ENCODE data around the gene ACHE.
A peak's percentile ranks its signal among the peaks of the same experiment; 100 is the strongest.

Gene ACHE

DNA sequence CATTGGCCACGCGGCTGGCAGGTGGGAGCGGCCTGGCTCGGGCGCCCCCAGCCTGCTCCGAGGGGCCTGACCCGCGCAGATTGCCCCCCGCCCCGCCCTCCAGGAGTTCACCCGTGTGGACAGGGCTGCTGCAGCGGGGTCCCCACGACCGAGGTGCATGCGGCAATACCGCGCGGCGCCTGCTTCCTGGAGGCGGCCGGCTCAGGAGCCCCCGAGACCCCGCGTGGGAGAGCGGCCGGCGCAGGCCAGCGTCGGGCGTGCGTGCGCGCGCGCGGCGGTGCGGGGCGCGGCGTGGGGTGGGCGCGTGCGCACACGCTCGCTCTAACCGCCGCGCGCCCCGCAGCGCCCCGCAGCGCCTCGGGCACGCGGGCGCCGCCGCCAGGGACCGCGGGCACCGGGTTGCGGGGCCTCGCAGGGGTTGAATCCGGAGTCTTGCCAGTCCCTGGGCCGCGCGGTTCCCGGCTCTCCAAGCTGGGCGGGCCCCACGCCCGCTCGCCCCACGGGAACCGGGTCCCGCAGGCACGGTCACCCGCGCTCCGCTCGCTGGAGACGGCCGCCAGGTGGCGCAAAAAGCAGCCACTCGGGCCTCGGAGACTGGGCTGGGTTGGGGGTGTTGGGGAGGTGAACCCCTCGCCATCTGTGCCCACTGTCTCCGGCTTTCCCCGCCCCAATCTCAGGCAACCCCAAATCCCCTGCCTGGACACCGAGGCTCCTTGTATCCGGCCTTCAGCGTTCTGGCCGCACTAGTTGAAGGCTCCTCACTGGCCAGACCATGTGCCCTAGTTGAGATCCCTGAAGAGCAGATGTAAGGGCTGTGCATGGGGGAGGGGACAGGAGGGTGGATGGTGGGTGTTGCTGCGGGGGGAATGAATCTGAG, 1.3 kb upstream of the ACHE start:
- no peak for DNase-seq

DNA sequence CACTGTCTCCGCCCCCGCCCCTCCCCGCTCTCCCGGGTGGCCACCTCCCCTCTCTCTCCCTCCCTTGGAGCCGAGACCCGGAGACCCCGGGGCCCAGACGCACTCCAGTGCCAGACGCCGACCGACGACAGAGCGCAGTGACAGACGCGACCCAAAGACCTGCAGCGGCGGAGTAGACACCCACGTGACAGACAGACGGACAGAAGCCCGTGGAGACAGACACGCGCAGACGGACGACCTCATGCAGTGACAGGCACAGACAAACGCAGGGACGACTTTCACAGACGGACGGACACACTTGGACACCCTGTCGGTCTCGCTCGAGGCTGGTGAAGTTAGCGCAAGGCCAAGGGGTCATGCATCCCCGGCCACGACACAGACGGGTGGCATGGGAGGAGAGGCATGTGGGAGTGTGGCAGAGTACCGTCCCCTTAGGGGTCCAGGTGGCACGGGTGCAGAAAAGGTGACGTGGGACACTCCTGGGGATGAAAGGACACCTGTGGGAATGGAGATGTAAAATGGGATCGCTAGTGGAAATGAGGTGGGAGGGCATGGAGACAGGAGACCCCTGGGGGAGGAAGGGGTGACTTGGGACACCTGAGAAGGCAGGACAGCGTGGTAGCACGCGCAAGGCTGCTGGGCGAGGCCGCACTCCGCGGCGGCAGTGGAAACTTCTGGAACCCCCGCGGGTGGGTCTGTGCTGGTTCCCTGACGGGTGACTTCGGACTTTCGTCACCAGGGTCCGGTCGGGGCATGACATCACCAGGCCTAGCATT, 456 bp upstream of the ACHE start:
- peak; percentile 53 for DNase-seq

DNA sequence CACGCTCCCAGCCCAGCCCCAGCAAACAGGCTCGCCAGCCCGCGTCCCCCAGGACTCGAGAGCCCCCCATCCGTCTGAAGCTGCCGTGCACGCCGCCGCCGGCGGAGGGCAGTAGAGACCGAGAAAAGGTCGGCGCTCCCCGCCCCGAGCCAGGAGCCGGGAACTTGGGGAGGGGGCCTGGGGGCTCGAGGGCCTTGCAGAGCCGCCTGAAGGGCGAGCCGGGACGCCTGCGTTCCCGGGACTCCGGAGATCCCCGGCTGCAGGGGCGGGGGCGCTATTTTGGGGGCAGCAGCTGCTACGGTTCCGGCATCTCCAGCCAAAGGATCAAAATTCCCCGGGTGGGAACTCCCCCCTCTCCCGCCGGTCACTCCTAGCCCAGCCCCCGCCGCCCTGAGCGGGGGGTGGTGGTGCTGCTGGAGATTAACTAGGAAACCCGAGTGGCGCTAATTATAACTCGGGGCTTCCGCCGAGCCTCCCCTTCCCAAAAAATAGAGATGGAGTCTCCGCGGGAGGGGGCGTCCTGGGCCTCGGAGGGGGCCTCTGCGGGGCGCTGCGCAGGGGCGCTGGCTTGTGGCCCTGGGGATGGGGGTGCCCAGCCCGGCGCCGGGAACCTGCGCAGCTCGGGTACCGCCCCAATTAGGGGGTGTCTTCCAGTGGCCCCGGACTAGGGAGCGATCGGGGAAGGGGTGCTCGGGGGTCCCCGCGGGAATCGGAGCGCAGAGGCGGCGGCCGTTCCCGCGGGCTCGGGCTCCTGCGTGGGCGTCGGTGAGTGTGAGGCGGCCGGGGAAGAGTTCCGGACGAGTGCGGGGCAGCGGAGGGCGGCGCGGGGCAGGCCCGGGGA, 608 bp downstream of the ACHE start:
- peak; percentile 28 for DNase-seq

DNA sequence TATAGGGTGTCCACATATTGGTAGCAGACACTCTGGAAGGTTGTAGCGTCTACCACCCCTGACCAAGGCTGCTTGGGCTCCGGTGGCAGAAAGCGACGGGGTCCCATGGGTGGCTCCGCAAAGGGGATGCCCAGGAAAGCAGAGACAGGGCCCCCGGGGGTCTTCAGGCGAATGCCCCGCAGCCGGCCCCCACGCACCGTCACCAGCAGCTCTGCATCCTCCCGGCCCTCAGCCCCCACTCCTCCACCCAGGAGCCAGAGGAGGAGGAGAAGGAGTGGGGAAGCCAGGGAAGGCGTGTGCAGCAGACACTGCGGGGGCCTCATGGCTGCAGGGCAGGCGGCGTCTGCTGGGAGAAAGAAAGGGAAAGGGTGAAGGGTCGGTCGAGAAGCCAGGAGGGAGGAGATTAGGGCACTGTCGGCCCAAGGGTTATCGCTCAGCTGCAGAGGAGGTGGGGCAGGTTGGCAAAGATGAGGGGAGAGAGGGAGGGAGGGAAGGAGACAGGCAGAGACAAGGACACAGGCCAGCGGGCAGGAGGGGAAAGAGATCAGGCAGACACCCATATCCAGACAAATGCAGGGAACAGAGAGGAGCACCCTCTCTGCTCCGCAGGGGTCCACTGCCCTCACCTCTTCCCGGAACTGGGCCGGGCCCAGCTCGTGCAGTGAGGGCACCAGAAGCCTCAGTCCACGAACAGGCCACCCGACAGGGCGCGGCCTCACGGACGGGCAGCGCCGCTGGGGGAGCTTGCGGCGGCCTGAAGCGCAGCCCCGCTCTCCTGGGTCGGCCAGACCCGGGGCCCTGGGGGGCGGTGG, 1.6 kb downstream of the ACHE start:
- DNase-seq, result no peak

DNA sequence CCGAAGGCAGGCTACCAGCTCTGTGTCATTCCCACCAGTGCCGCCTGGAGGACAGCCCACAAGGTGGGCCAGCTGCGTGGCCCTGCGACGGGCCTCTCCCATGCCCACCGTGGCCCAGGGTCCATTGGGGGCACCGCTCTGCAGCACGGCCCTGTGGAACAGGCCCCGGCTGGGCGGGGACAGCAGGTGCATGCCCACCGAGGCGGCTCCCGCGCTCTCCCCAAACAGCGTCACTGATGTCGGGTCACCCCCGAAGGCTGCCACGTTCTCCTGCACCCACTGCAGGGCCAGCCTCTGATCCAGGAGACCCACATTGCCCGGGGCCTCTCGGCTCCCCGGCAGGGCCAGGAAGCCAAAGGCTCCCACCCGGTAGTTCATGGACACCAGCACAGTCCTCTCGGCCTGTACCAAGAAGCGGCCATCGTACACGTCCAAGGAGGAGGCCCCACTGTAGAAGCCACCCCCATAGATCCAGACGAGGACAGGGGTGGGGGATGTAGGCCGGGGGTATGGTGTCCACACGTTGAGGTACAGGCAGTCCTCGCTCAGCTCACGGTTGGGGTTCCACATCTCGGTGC, 2.3 kb downstream of the ACHE start:
- DNase-seq, result no peak

DNA sequence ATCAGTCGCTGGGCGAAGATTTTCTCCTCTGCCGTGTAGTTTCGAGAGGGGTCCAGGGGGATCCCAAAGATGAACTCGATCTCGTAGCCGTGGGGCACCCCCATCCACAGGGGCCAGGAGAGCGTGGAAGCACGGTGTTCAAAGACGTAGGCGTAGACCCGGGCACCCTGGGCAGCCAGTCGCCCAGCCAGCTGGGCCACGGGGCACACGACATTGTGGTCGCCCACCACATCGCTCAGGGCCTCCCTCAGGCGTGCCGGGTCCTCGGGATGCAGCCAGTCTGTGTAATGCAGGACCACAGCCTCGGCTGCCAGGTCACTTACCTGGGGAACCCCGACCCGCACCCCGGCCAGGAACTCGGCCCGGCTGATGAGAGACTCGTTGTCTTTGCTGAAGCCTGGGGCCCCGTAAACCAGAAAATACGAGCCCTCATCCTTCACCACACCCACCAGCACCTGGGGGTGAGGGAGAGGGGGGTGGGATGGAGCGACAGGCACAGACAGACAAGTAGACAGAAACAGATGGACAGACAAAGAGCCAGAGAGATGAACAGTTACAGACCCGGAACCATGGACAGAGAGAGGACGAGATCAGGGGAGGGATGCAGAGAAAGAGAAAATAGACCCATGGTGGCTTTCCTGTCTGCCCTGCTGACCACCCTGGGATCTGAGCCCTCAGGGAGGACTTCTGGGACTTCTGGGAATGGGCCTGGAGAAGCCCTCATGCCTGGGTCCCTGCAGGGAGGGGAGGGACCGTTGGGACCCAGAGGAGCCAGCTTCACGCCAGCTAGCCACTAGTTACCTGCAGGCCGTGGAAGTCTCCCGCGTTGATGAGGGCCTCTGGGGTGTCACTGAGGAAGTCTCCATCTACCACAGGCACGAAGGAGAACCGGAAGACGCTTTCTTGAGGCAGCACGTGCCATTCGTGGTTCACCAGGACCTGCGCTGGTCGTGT, 3.0 kb downstream of the ACHE start:
- no peak for DNase-seq

DNA sequence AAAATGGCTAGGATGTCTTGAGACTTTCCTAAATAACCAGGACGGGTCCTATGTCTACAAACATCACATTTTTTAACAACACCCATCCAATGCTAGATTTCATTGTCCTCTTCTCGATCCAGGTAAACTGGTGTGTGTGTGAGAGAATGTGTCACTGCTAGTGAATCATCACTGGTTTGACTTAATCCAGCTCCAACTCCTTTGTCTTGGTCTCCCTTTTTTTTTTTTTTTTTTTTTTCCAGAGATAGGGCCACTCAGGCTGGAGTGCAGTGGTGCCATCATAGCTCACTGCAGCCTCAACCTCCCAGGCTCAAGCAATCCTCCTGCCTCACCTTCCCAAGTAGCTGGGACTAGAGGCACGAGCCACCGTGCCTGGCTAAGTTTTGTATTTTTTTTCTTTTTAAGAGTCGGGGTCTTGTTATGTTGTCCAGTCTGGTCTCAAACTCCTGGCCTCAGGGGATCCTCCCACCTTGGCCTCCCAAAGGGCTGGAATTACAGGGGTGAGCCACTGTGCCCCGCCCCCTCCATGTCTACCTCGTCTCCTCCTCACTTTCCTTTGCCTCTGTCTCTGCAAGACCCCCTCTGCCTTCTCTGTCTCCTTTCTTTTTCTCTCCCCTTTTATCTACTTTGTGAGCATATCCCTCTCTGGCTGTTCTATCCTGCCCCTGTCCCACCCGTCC, 4.0 kb downstream of the ACHE start:
- DNase-seq, result no peak

DNA sequence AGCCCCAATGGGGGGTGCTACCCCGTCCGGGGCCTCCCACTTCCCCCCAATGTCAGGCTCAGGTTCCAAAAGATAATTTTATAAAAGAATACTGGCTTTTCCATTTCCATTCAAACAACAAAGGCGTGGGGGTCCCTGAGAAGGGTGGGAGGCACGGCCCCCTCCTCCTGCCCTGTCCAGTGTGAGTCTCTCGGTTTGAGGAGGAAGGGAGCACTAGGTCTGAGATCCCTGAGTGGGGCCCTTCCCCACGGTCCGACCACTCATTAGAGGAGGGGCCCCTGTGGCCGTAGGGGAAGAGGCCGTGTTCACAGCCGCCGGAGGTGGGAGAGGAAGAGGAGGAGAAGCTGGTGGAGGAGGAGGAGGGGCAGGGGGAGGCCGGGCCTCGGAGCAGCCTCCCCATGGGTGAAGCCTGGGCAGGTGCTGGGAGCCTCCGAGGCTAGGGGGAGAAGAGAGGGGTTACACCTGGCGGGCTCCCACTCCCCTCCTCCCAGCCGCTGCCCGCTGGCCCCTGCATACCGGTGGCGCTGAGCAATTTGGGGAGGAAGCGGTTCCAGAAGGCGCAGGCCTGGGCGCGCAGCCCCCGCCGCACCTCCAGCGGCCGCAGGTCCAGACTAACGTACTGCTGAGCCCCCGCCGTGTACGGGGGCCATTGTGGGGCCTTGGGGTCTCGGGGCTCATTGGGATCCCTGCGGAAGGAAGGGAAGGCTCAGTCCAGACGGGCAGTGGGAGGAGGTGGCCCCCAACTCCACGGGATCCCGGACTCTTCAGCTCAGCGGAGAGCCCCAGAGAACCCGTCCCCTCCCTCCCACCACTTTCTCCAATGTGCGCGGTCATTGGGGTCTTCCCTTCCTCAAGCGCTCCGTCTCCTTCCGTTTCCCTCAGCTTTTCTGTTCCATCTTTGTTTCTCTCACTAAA, 4.8 kb downstream of the ACHE start:
- DNase-seq, result no peak

DNA sequence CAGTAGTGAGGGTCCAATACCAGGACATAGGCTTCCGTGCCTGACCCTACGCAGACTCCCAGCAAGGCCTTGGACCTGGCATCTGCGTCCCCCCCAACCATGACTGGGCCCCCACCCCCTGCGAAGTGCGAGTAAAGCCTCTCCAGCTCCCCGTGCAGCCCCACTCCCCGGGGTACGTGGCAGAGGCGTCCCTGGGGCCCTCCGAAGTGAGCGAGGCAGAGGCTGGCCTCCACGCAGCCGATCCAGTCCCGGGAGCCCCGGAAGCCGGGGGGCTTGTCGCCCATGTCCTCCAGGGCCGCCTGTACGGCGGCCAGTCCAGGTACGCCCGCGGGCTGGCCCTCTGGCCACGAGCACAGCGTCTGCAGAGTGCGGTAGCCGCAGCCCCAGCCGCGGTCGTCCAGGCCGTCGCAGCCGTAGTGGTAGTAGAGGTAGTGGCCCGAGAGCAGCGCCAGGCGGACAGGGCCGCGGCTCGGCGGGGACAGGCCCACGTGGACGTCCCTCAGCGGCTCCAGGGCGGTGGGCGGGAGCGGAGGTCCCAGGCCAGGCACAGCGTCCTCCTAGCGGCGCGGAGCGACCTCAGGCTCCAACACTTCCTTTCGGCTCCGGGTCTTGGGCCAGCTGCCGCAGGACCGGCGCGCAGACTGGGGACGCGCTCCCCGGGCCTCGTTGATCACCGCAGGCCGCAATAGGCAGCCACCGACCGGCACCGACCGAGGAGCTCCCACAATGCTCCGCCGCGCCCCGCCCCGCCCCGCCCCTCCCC, 6.5 kb downstream of the ACHE start, which contains the start of gene UFSP1:
UFSP1 (minus strand) TSS at position 728 of the 763 bp plus-strand sequence; CDS start at position 284, 444 bp downstream.
- no peak for DNase-seq

DNA sequence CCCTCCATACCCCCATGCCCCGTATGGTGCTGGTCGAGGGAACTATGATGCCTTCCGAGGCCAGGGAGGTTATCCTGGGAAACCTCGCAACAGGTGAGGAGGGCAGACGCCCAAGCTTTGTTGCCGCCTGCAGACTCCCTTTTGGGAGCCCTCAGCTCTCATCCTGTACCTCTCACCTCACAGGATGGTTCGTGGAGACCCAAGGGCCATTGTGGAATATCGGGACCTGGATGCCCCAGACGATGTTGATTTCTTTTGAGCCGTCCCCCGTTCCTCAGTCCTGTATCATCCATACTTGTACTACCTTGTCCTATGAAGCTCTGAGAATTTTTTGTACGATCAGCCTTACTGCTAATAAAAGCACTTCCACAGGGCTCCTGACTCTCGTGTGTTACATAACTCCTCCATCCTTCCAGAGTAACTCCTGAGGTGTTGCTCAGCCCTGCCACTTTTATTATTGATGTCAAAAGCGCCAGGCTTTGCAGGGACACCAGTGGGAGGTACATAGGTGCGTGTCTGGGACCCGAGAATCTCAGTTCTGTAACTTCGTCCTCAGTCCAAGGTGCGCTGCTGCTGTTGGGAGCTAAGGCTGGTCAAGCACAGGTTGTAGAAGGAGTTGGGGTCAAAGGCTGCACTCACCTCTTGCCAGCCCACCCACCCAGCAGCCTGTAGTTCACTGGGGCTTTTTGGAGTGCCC, 7.2 kb downstream of the ACHE start:
- DNase-seq, result no peak

DNA sequence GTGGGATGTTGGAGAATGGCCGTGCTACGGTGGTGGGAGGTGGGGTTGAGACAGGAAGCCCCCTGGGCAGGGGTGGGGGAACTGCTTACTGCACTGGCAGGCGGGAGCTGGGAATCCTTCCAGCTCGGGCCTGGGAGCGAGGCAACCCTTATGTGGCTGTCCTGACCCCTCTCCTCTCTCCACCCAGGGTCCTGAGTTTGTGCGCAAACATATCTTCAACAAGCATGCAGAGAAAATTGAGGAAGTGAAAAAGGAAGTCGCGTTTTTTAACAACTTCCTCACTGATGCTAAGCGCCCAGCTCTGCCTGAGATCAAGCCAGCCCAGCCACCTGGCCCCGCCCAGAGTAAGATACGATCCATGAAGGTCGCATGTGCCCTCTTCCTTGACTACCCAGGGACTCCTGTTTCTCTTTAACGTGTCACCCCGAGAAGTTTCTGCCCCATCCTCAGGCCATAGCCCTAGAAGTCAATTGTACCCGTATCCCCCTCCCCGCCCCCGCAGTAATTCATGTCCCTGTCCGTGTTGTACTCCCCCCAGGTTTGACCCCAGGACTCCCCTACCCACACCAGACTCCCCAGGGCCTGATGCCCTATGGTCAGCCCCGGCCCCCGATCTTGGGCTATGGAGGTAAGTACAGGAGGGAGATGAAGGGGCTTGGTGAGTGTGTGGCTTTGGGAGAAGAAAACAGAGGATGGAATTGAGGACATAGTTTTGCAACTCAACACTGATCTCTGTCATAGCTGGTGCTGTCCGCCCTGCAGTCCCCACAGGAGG, 8.0 kb downstream of the ACHE start:
- no peak for DNase-seq

DNA sequence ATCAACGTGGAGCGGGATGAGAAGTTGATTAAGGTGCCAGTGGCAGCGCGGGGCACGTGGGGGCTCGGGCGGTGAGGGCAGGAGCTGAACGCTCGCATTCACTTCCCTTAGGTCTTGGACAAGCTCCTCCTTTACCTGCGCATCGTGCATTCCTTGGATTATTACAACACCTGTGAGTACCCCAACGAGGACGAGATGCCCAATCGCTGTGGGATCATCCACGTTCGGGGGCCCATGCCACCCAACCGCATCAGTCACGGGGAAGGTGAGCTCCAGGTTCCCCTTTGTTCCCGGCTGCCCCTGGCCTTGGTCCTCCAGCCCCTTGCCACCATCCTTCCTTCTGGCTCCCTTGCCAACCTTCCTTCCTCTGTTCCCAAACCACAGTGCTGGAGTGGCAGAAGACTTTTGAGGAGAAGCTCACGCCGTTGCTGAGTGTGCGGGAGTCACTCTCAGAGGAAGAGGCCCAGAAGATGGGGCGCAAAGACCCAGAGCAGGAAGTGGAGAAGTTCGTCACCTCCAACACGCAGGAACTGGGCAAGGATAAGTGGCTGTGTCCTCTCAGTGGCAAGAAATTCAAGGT, 8.7 kb downstream of the ACHE start:
- DNase-seq, result no peak

DNA sequence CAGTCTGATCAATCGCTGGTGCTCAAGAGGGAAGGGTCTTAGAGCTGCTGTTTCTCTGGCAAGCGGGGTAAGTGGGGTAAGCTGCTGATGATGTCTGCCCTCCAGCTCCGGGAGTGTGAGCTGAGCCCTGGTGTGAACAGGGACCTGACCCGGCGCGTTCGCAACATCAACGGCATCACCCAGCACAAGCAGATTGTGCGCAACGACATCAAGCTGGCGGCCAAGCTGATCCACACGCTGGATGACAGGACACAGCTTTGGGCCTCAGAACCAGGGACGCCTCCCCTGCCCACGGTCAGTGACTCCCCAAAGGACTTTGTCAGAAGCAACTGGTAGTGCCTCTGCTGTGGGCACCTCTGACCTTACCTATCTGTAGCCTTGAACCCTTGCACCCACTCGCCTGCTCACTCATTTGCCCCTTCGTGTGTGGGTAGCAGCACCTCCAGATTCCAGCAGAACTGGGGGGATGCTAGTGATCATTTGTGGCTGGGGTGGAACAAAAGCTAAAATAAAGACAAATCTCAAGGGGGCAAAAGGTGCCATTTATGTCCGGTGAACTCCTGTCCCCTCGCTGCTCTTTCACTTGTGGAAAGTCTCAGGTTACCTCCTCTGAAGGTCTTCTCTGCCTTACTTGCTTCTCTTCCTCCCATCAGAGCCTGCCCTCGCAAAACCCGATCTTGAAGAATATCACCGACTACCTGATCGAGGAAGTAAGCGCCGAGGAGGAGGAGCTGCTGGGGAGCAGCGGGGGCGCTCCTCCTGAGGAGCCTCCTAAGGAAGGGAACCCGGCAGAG, 9.3 kb downstream of the ACHE start:
- no peak for DNase-seq

DNA sequence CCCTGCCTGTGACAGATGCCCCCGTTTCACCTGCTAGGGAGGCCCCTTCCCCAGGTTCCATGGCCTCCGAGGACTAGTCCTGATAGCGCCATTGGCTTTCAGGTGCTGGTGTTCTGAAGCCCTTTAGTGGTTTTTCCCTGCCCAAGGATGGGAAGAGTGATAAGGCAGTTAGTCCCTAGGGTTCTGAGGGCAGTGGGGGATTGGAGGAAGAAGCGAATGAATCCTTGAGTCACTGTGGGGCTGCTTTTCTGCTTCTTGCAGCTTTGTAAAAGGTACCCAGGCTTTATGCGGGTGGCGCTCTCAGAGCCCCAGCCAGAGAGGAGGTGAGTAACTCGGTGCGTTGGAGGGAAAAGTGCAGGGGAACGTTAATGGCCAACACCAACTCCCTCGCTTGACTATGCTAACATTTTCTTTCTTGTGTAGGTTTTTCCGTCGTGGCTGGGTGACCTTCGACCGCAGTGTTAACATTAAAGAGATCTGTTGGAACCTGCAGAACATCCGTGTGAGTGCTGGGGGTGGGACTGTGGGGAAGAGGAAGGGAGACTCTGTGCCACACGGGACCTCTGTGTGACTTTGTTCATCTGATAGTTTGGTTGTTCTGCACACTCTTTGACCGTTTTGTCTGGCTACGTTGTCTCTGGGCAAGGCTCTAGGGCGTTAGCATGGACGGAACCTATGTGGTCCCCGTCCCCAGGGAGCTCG, 10.1 kb downstream of the ACHE start:
- DNase-seq, result no peak

Data from NCI-H1105 treated with DMSO at 0.1 percent for 48 hours (cell line).